HepG2 (cell line): Measurements from ENCODE around the gene PMEPA1. TPM values are rescaled to one million over a fixed set of nuclear protein-coding genes. Genes with fewer than 3 reads are reported as not detected.

Experiments used
- KDM5B ChIP-seq: sonication (generic); formaldehyde crosslinking; IDR thresholded peaks from 2 replicates; pipeline ENCODE4 v1.4.0; 2020; ENCODE audit warnings: missing genetic modification reagents, mild to moderate bottlenecking, borderline replicate concordance
- NFKB2 ChIP-seq: sonication (generic); formaldehyde crosslinking; IDR thresholded peaks from 2 replicates; pipeline ENCODE4 v1.4.0; 2020; ENCODE audit warnings: missing genetic modification reagents, borderline replicate concordance
- NFYB ChIP-seq: sonication (generic); formaldehyde crosslinking; IDR thresholded peaks from 2 replicates; pipeline ENCODE4 v1.4.0; 2020; ENCODE audit warnings: missing genetic modification reagents
- PITX1 ChIP-seq: sonication (generic); formaldehyde crosslinking; IDR thresholded peaks from 2 replicates; pipeline ENCODE4 v1.5.1; 2020; ENCODE audit warnings: mild to moderate bottlenecking, missing genetic modification reagents
- RARA ChIP-seq: IDR thresholded peaks from 2 replicates; pipeline ENCODE4 v1.6.1; 2016; ENCODE audit warnings: missing genetic modification reagents, missing compliant biosample characterization
- SAP130 ChIP-seq: IDR thresholded peaks from 2 replicates; pipeline ENCODE4 v1.6.1; 2016; ENCODE audit warnings: low read depth
- TFAP4 ChIP-seq: sonication (generic); IDR thresholded peaks from 2 replicates; pipeline ENCODE4 v1.6.1; 2016; ENCODE audit warnings: low read depth, borderline replicate concordance
- ZBTB20 ChIP-seq: sonication (generic); formaldehyde crosslinking; IDR thresholded peaks from 2 replicates; pipeline ENCODE4 v1.8.1; 2023; ENCODE audit warnings: missing genetic modification reagents, low read depth, mild to moderate bottlenecking, borderline replicate concordance
- ZNF124 ChIP-seq: sonication (generic); formaldehyde crosslinking; IDR thresholded peaks from 2 replicates; pipeline ENCODE4 v1.4.0; 2020; ENCODE audit warnings: missing genetic modification reagents
- ZNF274 ChIP-seq: sonication (generic); formaldehyde crosslinking; IDR thresholded peaks from 2 replicates; pipeline ENCODE4 v1.5.1; 2020; ENCODE audit warnings: mild to moderate bottlenecking, missing genetic modification reagents
- ZNF337 ChIP-seq: sonication (generic); formaldehyde crosslinking; IDR thresholded peaks from 2 replicates; pipeline ENCODE4 v1.5.1; 2020; ENCODE audit warnings: missing genetic modification reagents, low read depth, mild to moderate bottlenecking, borderline replicate concordance
- ZNF343 ChIP-seq: sonication (generic); formaldehyde crosslinking; IDR thresholded peaks from 2 replicates; pipeline ENCODE4 v1.4.0; 2020; ENCODE audit warnings: mild to moderate bottlenecking, missing genetic modification reagents
- ZNF354B ChIP-seq: sonication (generic); formaldehyde crosslinking; IDR thresholded peaks from 2 replicates; pipeline ENCODE4 v1.8.0; 2022; ENCODE audit warnings: mild to moderate bottlenecking, missing genetic modification reagents
- ZNF598 ChIP-seq: sonication (generic); formaldehyde crosslinking; IDR thresholded peaks from 2 replicates; pipeline ENCODE4 v1.5.1; 2020; ENCODE audit warnings: mild to moderate bottlenecking, missing genetic modification reagents, borderline replicate concordance
- ZNF687 ChIP-seq: sonication (generic); formaldehyde crosslinking; IDR thresholded peaks from 2 replicates; pipeline ENCODE4 v1.5.1; 2020; ENCODE audit warnings: mild to moderate bottlenecking, missing genetic modification reagents, moderate library complexity
- ZNF7 ChIP-seq: IDR thresholded peaks from 2 replicates; pipeline ENCODE4 v1.6.1; 2016; ENCODE audit warnings: missing biosample characterization, missing genetic modification reagents
- polyA plus RNA-seq, 8 experiments: library from polyadenylated mRNA; depleted of rRNA in 3 of 8; stranded (reverse) in 7 of 8; unstranded in 1 of 8; fragments of >200 nt; fragmentation: Illumina TruSeq in 4 of 8; extraction: Trizol in 4 of 8; gene quantifications; 2 replicates each; pipeline versions ENCODE4 v1.2.1 to v1.2.3, GENCODE V29; 2011 to 2016; ENCODE audit warnings: low read depth in 4 of 8, missing spikeins in 1 of 8, mixed read lengths in 1 of 8; ENCODE audit not compliant: insufficient read depth in 1 of 8
- total RNA-seq, 5 experiments: library from RNA; depleted of rRNA; stranded (reverse); fragments of >200 nt; fragmentation: Illumina TruSeq; extraction: Trizol; gene quantifications; 2 replicates each; pipeline ENCODE4 v1.2.3, GENCODE V29; 2016; ENCODE audit warnings: low read depth in 1 of 5
- TF ChIP-seq, protein P1 (sequence below): sonication (generic); formaldehyde crosslinking; IDR thresholded peaks from 2 replicates; pipeline ENCODE4; 2020; ENCODE audit warnings: missing genetic modification reagents, mild to moderate bottlenecking, borderline replicate concordance
- TF ChIP-seq, protein P2 (sequence below): sonication (generic); formaldehyde crosslinking; IDR thresholded peaks from 2 replicates; pipeline ENCODE4 v1.9.0; 2022; ENCODE audit warnings: missing genetic modification reagents, mild to moderate bottlenecking, borderline replicate concordance

Gene PMEPA1
- total and polyA plus RNA-seq, 2 of the 13 experiments (the other 11 are each of a cell fraction or from before 2014, with no cell fraction given) = not detected

DNA sequence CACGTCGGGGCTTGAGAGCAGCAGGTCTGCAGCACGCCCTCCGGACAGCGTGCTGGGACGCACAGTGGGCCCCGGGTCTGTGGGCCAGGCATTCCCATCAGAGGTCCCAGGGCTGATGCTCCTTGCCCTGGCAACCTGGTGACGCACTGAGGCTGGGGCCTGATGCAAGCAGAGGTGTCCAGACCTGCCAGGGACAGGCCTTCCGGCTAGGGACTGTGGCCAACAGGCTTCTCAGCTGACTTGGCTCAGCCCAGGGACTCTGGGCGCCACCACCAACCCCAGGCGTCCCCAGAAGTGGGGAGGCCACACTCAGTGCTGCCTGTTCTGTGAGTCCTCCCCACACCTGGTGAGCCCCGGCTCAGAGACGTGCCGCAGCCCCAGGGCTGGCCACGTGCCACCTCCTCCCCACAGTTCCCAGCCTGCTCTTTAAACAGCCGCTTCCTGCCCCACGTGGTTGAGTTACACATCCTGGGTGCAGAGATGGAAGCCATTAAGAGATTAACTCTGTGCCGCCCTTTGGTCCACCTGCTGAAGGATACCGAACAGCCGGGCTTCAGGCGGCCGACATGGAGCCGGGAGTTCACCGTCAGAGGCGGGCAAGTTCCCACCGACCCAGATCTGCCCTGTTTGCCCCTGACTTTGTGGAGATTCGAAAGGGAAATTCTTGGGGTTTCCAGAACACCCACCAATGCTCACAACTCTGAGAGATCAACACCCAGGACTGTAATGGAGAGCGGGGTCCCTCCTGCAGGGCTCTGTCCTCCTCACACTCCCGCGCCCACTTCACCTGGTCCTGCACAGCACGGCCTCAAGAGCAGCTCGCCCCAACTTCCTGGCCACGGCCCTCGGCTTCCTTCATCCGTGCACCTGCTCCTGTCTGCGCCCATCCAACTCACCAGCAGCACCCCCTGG, 52.0 kb downstream of the PMEPA1 start (continued):
- no peak for TF ChIP-seq ZNF337 (CRISPR knock-in tag)
- TF ChIP-seq SAP130 (CRISPR knock-in tag) = peak; percentile 38; the same call in 1 of the 2 replicates
- no peak for TF ChIP-seq ZNF274 (CRISPR knock-in tag)
- no peak for TF ChIP-seq ZNF354B
- TF ChIP-seq ZBTB20 = peak; percentile 47; the same call in 1 of the 2 replicates
- TF ChIP-seq KDM5B = peak; percentile 49; the same call in 1 of the 2 replicates
- no peak for TF ChIP-seq ZNF343 (CRISPR knock-in tag)
- peak; percentile 40; the same call in 1 of the 2 replicates for TF ChIP-seq TFAP4
- TF ChIP-seq ZNF124 (CRISPR knock-in tag) = 0 out of 2 replicates have a peak, but pooled peaks have one; percentile 22
- TF ChIP-seq RARA (CRISPR knock-in tag) = 0 out of 2 replicates have a peak, but pooled peaks have one; percentile 22
- TF ChIP-seq ZNF687 (CRISPR knock-in tag) = peak; percentile 81
- TF ChIP-seq, protein P1, sequence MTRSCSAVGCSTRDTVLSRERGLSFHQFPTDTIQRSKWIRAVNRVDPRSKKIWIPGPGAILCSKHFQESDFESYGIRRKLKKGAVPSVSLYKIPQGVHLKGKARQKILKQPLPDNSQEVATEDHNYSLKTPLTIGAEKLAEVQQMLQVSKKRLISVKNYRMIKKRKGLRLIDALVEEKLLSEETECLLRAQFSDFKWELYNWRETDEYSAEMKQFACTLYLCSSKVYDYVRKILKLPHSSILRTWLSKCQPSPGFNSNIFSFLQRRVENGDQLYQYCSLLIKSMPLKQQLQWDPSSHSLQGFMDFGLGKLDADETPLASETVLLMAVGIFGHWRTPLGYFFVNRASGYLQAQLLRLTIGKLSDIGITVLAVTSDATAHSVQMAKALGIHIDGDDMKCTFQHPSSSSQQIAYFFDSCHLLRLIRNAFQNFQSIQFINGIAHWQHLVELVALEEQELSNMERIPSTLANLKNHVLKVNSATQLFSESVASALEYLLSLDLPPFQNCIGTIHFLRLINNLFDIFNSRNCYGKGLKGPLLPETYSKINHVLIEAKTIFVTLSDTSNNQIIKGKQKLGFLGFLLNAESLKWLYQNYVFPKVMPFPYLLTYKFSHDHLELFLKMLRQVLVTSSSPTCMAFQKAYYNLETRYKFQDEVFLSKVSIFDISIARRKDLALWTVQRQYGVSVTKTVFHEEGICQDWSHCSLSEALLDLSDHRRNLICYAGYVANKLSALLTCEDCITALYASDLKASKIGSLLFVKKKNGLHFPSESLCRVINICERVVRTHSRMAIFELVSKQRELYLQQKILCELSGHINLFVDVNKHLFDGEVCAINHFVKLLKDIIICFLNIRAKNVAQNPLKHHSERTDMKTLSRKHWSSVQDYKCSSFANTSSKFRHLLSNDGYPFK = no peak
- TF ChIP-seq NFKB2 (CRISPR knock-in tag) = peak; percentile 56; the same call in 1 of the 2 replicates
- TF ChIP-seq ZNF7 (CRISPR knock-in tag) = 0 out of 2 replicates have a peak, but pooled peaks have one; percentile 7
- TF ChIP-seq PITX1 (CRISPR knock-in tag) = peak; percentile 90
- TF ChIP-seq, protein P2, sequence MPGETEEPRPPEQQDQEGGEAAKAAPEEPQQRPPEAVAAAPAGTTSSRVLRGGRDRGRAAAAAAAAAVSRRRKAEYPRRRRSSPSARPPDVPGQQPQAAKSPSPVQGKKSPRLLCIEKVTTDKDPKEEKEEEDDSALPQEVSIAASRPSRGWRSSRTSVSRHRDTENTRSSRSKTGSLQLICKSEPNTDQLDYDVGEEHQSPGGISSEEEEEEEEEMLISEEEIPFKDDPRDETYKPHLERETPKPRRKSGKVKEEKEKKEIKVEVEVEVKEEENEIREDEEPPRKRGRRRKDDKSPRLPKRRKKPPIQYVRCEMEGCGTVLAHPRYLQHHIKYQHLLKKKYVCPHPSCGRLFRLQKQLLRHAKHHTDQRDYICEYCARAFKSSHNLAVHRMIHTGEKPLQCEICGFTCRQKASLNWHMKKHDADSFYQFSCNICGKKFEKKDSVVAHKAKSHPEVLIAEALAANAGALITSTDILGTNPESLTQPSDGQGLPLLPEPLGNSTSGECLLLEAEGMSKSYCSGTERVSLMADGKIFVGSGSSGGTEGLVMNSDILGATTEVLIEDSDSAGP (CRISPR knock-in tag) = 0 out of 2 replicates have a peak, but pooled peaks have one; percentile 10
- peak; percentile 40; the same call in 1 of the 2 replicates for TF ChIP-seq ZNF598
- TF ChIP-seq NFYB = no peak
